SK-N-MC (cell line): ENCODE data around the gene CHTOP.
A peak's percentile ranks its signal among the peaks of the same experiment; 100 is the strongest.
"Not testable (repeated sequence)": the region's sequence is repeated elsewhere in the genome, so short reads cannot be mapped to it uniquely, and the experiment has no call there.

ENCODE experiments used
- DNase-seq: peaks from one replicate; pipeline ENCODE4 v3.0.0-alpha.2; 2011; ENCODE audit warnings: low read depth, low spot score
- H3K27ac ChIP-seq: fragments of 200-600 bp; sonication (generic); 2 replicates; pipeline ENCODE4 v1.5.1; 2016; ENCODE audit warnings: mixed run types
- H3K36me3 ChIP-seq: fragments of 200-600 bp; sonication (generic); 2 replicates; pipeline ENCODE4 v1.6.1; 2017; ENCODE audit warnings: antibody characterized with exemption, low read length, mixed read lengths; ENCODE audit not compliant: insufficient read depth
- H3K4me3 ChIP-seq: fragments of 200-600 bp; sonication (generic); 2 replicates; pipeline ENCODE4 v1.5.1; 2016
- H3K9ac ChIP-seq: fragments of 200-600 bp; sonication (generic); 2 replicates; pipeline ENCODE4 v1.8.0; 2017; ENCODE audit warnings: mixed run types, mixed read lengths; ENCODE audit not compliant: insufficient read length
- H3K9me3 ChIP-seq: fragments of 200-600 bp; sonication (generic); 2 replicates; pipeline ENCODE4 v1.6.1; 2017; ENCODE audit warnings: low read depth, mild to moderate bottlenecking, antibody characterized with exemption, low read length, moderate library complexity, mixed read lengths
- EZH2 ChIP-seq: fragments of 200-600 bp; sonication (generic); IDR thresholded peaks from one replicate; pipeline ENCODE4 v1.6.1; 2017; ENCODE audit warnings: antibody characterized with exemption
- FOXP2 ChIP-seq: optimal IDR thresholded peaks from 2 replicates; pipeline ENCODE3; 2011; ENCODE audit warnings: mild to moderate bottlenecking, moderate library complexity; ENCODE audit not compliant: insufficient read depth; ENCODE audit errors: extremely low read length, control extremely low read depth
- POLR2AphosphoS5 ChIP-seq: IDR thresholded peaks from 2 replicates; pipeline ENCODE4 v1.6.1; 2012; ENCODE audit warnings: mild to moderate bottlenecking, low read depth, low read length, borderline replicate concordance

CHTOP gene

GRCh38 chr1:153633754-153634665 is at the start of gene CHTOP:
TSS of gene CHTOP (plus strand) at chr1:153634066. CDS start at chr1:153636589, 2,523 bp downstream.
- Histone ChIP-seq H3K27ac (peak within 1 kb of the TSS; percentile 100), H3K9ac (peak within 1 kb of the TSS; percentile 100), H3K36me3 (peaks cover 38% of the 10 kb centered on the region), H3K4me3 (peak within 1 kb of the TSS; percentile 100), H3K9me3 (no peaks in the 10 kb centered on the region)
- peak; percentile 89 for TF ChIP-seq POLR2AphosphoS5
- no peak for TF ChIP-seq EZH2
- no peak for TF ChIP-seq FOXP2
- DNase-seq = peak; percentile 94

GRCh38 chr1:153585006-153585405 is 48.9 kb upstream of the CHTOP start:
- H3K36me3 ChIP-seq = no peaks in the 10 kb centered on the region
- H3K9me3 ChIP-seq = no peaks in the 10 kb centered on the region
- H3K4me3 ChIP-seq = no peak overlapping the region
- H3K27ac ChIP-seq = 0 out of 2 replicates have a peak overlapping the region, but pooled peaks have one; percentile 20
- no peak overlapping the region for H3K9ac ChIP-seq
- no peak for DNase-seq
- TF ChIP-seq FOXP2 (no peak), EZH2 (no peak), POLR2AphosphoS5 (no peak)

GRCh38 chr1:153586347-153586746 is 47.5 kb upstream of the CHTOP start:
- no peak for DNase-seq
- no peak overlapping the region for H3K4me3 ChIP-seq
- H3K36me3 ChIP-seq = no peaks in the 10 kb centered on the region
- H3K9me3 ChIP-seq = no peaks in the 10 kb centered on the region
- H3K27ac ChIP-seq = no peak overlapping the region
- no peak overlapping the region for H3K9ac ChIP-seq
- TF ChIP-seq FOXP2 = no peak
- TF ChIP-seq POLR2AphosphoS5 = no peak
- TF ChIP-seq EZH2 = no peak

GRCh38 chr1:153587314-153587713 is 46.6 kb upstream of the CHTOP start:
- no peaks in the 10 kb centered on the region for H3K36me3 ChIP-seq
- no peaks in the 10 kb centered on the region for H3K9me3 ChIP-seq
- no peak overlapping the region for H3K9ac ChIP-seq
- no peak overlapping the region for H3K27ac ChIP-seq
- H3K4me3 ChIP-seq = no peak overlapping the region
- TF ChIP-seq FOXP2 = no peak
- no peak for TF ChIP-seq EZH2
- TF ChIP-seq POLR2AphosphoS5 = no peak
- no peak for DNase-seq

GRCh38 chr1:153588033-153588432 is 45.8 kb upstream of the CHTOP start:
- not testable (repeated sequence) for H3K36me3 ChIP-seq, H3K9me3 ChIP-seq, H3K4me3 ChIP-seq, DNase-seq, H3K9ac ChIP-seq, H3K27ac ChIP-seq

- Histone ChIP-seq H3K4me3 (no peak overlapping the region), H3K36me3 (no peaks in the 10 kb centered on the region), H3K27ac (no peak overlapping the region), H3K9ac (no peak overlapping the region), H3K9me3 (no peaks in the 10 kb centered on the region)
- TF ChIP-seq POLR2AphosphoS5 = no peak
- TF ChIP-seq FOXP2 = no peak
- TF ChIP-seq EZH2 = no peak
- no peak for DNase-seq
Measured at GRCh38 chr1:153588482-153588881, 45.4 kb upstream of the CHTOP start.

- H3K27ac ChIP-seq = no peak overlapping the region
- DNase-seq = no peak
- no peaks in the 10 kb centered on the region for H3K9me3 ChIP-seq
- no peak overlapping the region for H3K9ac ChIP-seq
- TF ChIP-seq EZH2 (no peak), POLR2AphosphoS5 (no peak), FOXP2 (no peak)
- H3K4me3 ChIP-seq = no peak overlapping the region
- H3K36me3 ChIP-seq = no peaks in the 10 kb centered on the region
Measured at GRCh38 chr1:153592748-153593147, 41.1 kb upstream of the CHTOP start.

- no peak for TF ChIP-seq FOXP2
- no peak for TF ChIP-seq EZH2
- TF ChIP-seq POLR2AphosphoS5 = no peak
- no peaks in the 10 kb centered on the region for H3K36me3 ChIP-seq
- no peak overlapping the region for H3K9ac ChIP-seq
- no peak overlapping the region for H3K27ac ChIP-seq
- no peak for DNase-seq
- no peaks in the 10 kb centered on the region for H3K9me3 ChIP-seq
- H3K4me3 ChIP-seq = no peak overlapping the region
Measured at GRCh38 chr1:153597206-153597605, 36.7 kb upstream of the CHTOP start.

- H3K27ac ChIP-seq = no peak overlapping the region
- no peaks in the 10 kb centered on the region for H3K36me3 ChIP-seq
- no peak for DNase-seq
- H3K4me3 ChIP-seq = no peak overlapping the region
- TF ChIP-seq FOXP2 (no peak), EZH2 (no peak), POLR2AphosphoS5 (no peak)
- H3K9me3 ChIP-seq = no peaks in the 10 kb centered on the region
- no peak overlapping the region for H3K9ac ChIP-seq
Measured at GRCh38 chr1:153598309-153599172, 35.3 kb upstream of the CHTOP start.
